GM18526 (cell line): ENCODE measurements around the gene DOCK11.

ENCODE experiments used
- POLR2A ChIP-seq: IDR thresholded peaks from 3 replicates; pipeline ENCODE4 v1.6.1; 2011; ENCODE audit not compliant: insufficient read length; ENCODE audit errors: extremely low read depth

The DOCK11 gene

DNA sequence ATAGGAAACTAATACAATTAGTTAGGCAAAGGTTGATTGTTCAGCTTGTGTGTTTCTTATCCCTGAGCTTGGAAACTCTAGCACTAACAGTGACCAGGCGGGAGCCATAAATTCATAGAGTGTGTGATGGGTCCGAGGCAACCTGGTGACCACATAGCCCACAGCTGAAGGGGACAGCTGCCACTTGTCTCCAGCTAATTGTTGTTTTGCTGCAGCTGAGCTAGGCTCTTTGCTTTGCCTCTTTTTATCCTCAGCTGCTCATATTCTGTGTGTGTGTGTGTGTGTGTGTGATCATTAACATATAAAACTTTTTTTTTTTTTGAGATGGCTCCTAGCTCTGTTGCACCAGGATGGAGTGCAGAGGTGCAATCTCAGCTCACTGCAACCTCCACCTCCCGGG lies 53.2 kb downstream of the DOCK11 start:
- no peak for TF ChIP-seq POLR2A

DNA sequence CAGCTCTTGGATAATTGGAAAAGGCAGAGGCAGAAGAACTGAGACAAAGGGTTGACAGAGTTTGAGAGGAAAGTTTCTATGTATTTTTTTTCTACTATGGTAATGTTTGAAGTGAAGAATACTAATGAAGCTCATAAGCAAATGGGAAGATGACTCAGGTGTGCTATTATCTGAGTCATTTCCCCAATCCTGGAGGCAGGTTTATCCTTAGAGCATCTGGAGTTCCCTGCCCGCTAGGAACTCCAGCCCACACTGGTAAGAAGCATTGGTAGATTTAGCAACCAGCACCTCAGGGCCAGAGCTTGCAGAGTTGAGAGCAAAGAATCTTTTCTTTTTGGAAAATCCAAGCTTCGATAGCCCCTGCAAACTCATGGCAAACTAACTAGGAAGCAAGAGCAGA lies 55.2 kb downstream of the DOCK11 start:
- no peak for TF ChIP-seq POLR2A

DNA sequence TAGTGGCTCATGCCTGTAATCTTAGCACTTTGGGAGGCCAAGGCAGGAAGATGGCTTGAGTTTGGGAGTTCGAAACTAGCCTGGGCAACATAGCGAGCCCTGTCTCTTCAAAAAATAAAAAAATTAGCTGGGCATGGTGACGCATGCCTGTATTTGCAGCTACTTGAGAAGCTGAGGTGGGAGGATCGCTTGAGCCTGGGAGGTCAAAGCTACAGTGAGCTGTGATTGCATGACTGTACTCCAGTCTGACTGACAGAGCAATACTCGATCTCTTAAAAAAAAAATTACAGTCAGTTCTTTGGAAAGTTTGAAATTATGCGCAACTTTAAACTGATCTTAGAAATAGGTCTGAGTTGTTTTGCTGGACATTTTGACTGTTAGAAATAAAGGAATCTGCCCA lies 55.8 kb downstream of the DOCK11 start:
- no peak for TF ChIP-seq POLR2A

DNA sequence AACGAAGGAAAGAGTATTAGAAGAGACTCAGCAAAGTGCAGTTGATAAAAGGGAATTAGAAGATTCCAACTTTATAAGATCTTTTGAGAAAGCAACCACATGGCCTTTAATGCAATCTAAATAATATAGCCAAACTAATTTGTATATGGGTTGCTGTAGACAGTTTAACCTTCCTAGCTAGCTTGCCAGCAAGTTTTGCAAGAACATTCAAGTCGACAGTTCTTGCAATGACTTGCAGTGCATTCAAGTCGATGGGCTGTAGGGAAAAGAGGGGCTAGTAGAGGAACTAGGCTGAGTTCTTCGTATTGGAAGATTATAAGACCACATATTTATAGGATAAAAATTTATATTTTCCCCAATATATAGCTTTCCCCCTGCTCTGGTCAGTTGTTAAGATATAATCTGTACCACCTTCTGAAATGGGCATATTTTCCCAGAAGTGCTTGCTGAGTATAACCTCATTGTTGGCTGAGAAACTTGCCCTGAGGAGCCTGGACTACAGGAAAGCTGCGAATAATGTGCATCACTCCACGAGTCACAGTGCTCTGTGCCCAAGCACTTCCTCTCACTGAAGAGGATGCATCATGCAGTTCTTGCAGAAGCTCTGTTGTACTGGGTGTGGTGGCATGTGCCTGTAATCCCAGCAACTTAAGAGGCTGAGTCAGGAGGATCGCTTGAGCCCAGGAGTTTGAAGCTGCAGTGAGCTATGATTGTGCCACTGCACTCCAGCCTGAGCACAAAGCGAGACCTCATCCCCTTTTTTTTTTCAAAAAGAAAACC lies 56.7 kb downstream of the DOCK11 start:
- TF ChIP-seq POLR2A, result no peak

DNA sequence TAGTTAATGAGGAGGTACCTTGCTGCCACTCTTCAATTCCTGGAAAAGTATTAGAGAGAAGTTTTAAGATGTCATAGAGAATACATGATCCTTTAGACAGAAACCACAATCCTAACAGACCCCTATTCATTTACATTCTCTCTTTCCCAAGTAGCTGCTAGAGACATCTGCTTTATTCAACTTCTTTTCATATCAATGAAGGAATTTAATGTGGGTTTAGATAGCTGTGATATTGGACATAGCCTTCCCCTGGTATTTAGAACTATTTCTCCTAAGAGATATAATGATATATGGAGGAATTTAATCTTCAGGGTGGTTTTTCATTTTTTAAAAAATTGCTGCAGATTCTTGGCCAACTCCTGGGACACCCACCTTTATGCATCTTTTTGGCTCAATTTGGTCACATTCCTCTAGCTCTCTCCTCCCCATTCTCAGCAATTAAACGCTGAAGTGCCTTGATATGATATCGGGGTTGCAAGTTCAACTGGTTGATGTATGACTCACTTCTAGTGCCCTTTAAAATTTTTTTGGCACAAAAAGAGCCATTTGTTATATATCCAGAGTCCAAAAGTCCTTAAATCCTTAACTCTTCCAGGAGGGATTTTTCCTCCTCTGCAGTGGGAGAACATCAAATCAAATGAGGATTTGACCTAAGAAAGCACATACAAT lies 57.6 kb downstream of the DOCK11 start:
- no peak for TF ChIP-seq POLR2A

DNA sequence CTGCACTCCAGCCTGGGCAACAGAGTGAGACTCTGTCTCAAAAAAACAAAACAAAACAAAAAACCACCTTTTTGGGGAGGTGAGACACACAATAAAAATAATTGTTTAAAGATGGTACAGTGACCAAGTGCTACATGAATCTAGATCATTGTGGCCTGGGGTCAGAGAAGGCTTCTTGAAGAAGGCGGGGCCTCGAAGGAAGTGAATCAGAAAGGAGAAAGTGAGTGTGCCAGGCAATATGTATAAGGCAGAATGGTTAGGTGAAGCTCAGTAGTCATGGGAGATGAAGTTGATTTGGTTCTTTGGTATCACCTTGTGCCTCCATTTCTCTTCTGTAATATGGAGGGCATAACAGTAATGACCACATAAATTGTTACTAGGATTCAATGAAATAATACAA lies 58.9 kb downstream of the DOCK11 start:
- TF ChIP-seq POLR2A, result no peak

DNA sequence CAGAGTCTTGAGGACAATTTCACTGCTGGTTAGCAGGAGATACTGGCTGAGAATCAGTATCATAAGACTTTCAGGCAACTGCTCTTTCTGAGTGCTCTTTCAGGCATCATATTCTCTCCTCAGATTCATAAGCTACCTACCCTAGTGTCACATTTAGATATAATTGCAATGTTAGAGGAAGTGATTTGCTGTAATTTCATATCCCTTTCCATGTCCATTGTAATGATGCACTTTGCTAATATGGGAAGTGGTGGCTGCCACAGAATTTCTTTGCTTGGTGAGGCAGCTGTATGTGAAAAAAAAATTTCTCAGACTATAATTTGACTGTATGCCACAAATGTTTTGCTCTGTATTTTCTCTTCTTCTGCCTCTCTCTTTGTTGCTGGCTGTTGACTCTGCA lies 63.3 kb downstream of the DOCK11 start:
- TF ChIP-seq POLR2A, result no peak

DNA sequence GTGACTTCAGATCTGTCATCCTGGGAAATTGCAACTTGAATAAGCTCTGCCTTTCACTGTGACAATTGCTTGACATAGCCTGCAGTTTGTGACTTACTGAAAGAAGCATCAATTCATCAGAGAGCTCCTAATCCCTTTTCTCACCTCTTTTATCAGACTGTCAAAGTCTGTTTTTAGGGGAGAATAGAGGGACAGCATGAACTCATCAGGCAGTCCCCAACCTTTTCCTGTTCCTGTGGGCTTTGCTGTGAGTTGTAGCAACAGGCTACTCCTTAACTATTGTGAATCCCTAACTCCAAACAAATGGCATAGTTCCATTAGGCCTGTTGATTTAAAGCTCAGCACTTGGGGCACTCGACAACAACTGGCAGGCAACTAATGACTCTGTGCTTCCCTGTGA lies 64.9 kb downstream of the DOCK11 start:
- TF ChIP-seq POLR2A, result no peak

DNA sequence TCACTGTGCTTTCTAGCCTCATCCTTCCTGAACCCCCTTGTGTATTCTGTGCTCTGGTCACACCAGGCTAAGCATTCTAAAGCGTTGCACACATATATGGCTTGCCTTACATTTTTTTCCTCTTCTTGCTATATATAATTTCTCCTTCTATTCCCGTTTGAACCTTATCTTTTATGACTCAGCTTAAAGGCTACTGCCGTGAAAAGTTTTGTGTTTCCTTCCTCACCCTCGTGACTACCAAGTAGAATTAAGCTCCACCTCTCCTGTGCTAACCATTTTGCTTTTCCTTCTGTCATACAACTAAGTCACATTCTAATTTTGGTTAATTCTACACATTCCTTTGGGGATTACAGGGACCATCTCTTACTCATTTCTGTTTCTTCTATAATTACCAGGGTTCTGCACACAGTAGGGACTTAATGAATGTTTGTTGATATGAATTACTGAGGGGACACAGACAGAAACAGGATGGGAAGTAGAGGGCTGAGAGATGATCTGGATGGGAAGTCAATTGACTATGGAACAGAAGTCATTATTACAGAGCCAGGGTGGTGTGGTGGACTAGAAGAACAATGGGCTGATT lies 67.1 kb downstream of the DOCK11 start:
- no peak for TF ChIP-seq POLR2A

DNA sequence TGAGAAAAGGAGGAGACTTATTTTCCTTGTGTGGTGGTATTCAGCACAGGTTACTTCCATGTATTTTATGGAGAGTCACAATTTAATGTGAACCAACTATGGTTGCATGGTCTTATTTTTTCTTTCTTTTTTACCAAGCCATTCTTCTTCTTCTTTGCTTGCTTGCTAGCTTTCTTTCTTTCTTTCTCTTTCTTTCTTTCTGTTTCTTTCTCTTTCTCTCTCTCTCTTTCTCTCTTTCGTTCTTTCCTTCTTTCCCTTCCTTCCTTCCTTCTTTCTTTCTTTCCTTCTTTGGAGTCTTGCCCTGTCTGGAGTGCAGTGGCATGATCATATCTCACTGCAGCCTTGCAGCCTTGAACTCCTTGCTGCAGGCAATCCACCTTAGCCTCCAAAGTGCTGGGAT lies 68.9 kb downstream of the DOCK11 start:
- no peak for TF ChIP-seq POLR2A

DNA sequence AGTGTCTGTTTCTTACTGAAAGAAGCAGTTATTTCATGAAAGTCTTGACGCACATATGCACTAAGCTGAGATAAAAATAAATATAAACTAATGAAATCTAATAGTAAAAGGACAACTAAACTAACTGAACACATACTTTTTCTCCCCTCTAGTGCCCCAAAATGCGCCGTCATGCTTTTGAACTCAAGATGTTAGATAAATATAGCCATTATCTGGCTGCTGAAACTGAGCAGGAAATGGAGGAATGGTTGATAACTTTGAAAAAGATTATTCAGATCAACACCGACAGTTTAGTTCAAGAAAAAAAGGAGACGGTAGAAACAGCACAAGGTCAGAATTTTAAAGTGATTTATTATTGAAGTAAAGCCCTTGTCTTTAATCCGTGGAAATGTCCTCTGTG lies 70.2 kb downstream of the DOCK11 start:
- TF ChIP-seq POLR2A, result no peak

DNA sequence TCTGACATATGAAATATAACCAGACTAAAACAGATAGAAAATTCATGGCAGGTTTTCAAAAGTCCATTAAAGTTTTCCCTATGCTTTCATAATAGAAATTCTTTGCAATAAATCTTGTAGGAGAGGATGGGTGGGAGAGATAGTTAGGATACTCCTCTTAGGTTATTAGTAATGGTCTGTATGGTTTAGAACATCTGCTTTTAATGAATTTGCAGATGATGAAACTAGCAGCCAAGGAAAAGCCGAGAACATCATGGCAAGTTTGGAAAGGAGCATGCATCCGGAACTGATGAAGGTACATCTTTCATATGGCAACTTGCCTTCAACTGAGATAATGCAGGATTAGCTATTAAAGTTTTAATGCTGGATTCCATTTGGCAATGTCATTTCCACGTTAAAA lies 70.7 kb downstream of the DOCK11 start:
- no peak for TF ChIP-seq POLR2A

DNA sequence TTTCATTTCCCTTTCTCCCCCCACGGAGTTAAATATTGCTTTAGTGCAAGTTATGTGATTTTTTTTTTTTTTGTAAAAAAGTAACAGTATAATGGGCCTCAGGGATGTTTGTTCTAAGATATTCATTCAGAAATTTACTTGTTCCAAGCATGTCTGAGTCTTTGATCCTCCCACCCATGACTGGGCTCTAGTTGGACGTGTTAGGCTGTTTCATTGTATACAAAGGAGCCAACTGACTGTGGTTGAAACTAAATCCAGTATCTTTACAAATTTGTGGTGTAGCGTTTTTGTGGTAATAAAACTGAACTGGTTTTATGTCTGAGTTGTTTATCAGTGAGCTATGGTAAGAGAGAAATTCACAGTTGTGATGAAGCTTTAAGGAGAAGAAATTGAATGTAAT lies 74.1 kb downstream of the DOCK11 start:
- no peak for TF ChIP-seq POLR2A

DNA sequence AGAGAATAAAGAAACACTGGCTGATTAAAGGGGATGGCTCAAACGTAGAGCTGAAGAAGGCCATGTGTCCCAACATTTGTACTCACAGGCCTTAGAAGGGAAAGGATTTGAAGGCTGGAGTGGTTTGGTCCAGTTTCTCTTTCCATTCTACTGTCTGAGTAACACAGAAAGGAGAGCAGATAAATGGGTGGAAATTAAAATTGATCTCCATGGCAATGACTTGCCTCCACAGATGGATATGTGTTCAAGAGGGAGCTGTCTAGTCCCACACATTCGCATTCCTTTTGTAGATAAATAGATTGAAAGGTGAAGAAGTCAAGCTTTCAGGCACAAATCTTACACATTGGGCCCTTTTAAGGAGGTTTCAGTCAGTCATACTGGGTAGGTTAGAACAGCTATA lies 74.6 kb downstream of the DOCK11 start:
- TF ChIP-seq POLR2A, result no peak

DNA sequence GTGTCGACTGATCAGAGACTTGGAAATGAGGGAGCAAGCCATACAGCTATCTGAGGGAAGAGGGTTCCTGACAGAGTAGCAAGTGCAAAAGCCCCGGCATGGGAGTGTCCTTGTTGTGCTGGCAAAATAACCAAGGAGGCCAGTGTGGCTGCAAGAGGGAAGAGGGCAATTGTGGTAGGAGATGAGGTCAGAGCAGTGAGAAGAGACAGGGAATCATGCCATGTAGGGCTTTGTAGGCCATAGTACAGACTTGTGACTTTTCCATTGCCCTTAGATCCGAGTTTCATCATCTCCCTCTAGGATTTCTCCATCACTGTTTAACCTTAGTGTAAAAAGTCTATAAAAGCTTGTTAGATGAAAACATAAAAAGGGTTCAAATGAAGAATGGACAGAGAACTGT lies 76.2 kb downstream of the DOCK11 start:
- no peak for TF ChIP-seq POLR2A

DNA sequence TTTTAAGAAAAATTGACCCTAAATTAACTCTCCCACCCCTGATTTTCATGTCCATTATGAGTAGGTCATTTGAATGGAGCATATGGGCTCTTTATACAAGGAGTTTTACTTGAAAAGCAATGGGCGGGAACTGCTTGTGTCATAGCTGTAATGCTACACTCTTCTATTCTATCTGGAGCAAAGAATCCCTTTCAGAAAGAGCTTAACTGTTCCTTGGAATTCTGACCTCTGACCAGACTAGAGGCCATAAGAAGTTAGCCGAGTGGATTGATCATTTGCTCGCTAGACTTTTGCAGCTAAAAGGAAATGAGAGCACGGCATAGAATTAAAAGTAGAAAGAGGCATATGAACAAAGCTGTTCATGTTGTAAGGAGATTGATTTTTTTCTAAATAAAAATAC lies 79.1 kb downstream of the DOCK11 start:
- no peak for TF ChIP-seq POLR2A
